ENCODE measurements around the gene RHBDD1.

RHBDD1 gene

DNA sequence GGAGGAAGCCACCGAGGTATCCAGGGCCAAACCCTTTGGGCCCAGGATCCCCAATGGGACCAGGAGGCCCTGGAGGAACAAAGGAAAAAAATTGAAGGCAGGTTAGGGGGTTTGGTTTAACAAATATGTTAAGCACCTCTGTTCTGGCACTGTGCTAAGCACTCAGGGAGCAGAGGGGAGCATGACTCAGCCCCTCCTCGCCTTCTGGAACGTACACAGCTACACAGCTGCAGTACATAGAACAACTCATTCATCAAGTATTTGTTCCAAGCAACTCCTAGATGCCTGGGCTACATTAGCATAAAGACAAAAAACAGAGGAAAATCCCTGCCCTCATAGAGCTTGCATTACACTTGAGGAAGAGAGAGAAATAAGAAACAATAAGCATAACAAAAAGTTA lies 174.6 kb downstream of the RHBDD1 start:
- Histone ChIP-seq H3K4me1 (ENCODE audit: control insufficient read depth in 2 of 2, insufficient read depth in 1 of 2, low read depth in 1 of 2, low read length in 2 of 2) (no peaks in the 10 kb centered on the region), H2BK5ac (ENCODE audit: low read length) (no peak overlapping the region), H2AK5ac (ENCODE audit: low read depth, low read length) (no peak overlapping the region), H4K8ac (ENCODE audit: low read depth, low read length) (no peak overlapping the region), H3K27ac (replicated peaks; ENCODE audit: low read length) (no peak overlapping the region), H3K79me1 (ENCODE audit: low read depth, low read length) (no peaks in the 10 kb centered on the region), H2BK12ac (ENCODE audit: low read length) (no peak overlapping the region), H3K4me2 (ENCODE audit: insufficient read depth, low read length, poor library complexity, severe bottlenecking) (no peak overlapping the region), H3K27me3 (ENCODE audit: control insufficient read depth in 3 of 3, insufficient read depth in 3 of 3, low read depth in 1 of 3, low read length in 3 of 3) (no peaks in the 10 kb centered on the region), H2AFZ (ENCODE audit: low read length) (no peak overlapping the region), H3K14ac (ENCODE audit: low read length) (no peak overlapping the region), H3K9me3 (replicated peaks in 1 of 2; ENCODE audit: control insufficient read depth in 2 of 2, insufficient read depth in 1 of 2, low read depth in 1 of 2, low read length in 2 of 2) (peaks cover 0 to 2% of the 10 kb centered on the region in 2 donors), H2BK15ac (ENCODE audit: low read length) (no peak overlapping the region), H3K4ac (ENCODE audit: low read length) (no peak overlapping the region), H3K36me3 (replicated peaks in 1 of 2; ENCODE audit: control insufficient read depth in 2 of 2, insufficient read depth in 2 of 2, low read length in 2 of 2) (no peaks in the 10 kb centered on the region), H4K91ac (ENCODE audit: low read depth, low read length, poor library complexity) (no peak overlapping the region), H2BK120ac (ENCODE audit: low read depth, low read length) (no peak overlapping the region), H3K23ac (ENCODE audit: low read depth, low read length, poor library complexity) (no peak overlapping the region), H3K18ac (ENCODE audit: low read length) (no peak overlapping the region), H3K4me3 (ENCODE audit: low read length in 2 of 2) (no peak overlapping the region), H3K9ac (ENCODE audit: low read depth, low read length, poor library complexity) (no peak overlapping the region)
- no peak for DNase-seq (ENCODE audit: low spot score)
- WGBS, 2 donors (ENCODE audit: extremely low coverage in 2 of 2, insufficient read length in 2 of 2, insufficient replicate concordance in 1 of 2) = no CpG with 5 or more reads among the region's 3 CpGs

DNA sequence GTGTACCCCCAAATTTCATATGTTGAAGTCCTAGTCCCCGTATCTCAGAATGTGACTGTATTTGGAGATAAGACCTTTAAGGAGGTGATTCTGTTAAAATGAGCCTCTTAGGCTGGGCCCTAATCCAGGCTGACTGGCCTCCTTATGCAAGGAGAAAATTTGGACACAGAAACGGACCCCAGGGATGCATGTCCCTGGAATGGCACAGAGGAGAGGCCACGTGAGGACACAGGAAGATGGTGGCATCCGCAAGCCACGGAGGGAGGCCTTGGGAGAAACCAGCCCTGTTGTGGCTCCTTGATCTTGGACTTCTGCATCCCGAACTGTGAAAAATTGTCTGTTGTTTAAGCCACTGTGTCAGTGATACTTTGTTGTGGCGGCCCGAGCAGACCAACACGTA lies 177.5 kb downstream of the RHBDD1 start:
- Histone ChIP-seq H3K36me3 (replicated peaks in 1 of 2; ENCODE audit: control insufficient read depth in 2 of 2, insufficient read depth in 2 of 2, low read length in 2 of 2) (no peaks in the 10 kb centered on the region), H3K4me1 (ENCODE audit: control insufficient read depth in 2 of 2, insufficient read depth in 1 of 2, low read depth in 1 of 2, low read length in 2 of 2) (no peaks in the 10 kb centered on the region), H3K23ac (ENCODE audit: low read depth, low read length, poor library complexity) (no peak overlapping the region), H2BK12ac (ENCODE audit: low read length) (no peak overlapping the region), H3K4me3 (ENCODE audit: low read length in 2 of 2) (no peak overlapping the region), H3K9ac (ENCODE audit: low read depth, low read length, poor library complexity) (no peak overlapping the region), H2BK15ac (ENCODE audit: low read length) (no peak overlapping the region), H3K4ac (ENCODE audit: low read length) (no peak overlapping the region), H4K8ac (ENCODE audit: low read depth, low read length) (no peak overlapping the region), H3K9me3 (replicated peaks in 1 of 2; ENCODE audit: control insufficient read depth in 2 of 2, insufficient read depth in 1 of 2, low read depth in 1 of 2, low read length in 2 of 2) (no peaks in the 10 kb centered on the region), H3K27me3 (ENCODE audit: control insufficient read depth in 3 of 3, insufficient read depth in 3 of 3, low read depth in 1 of 3, low read length in 3 of 3) (no peaks in the 10 kb centered on the region), H3K79me1 (ENCODE audit: low read depth, low read length) (no peaks in the 10 kb centered on the region), H2AFZ (ENCODE audit: low read length) (no peak overlapping the region), H2BK5ac (ENCODE audit: low read length) (no peak overlapping the region), H3K18ac (ENCODE audit: low read length) (no peak overlapping the region), H2BK120ac (ENCODE audit: low read depth, low read length) (no peak overlapping the region), H3K27ac (replicated peaks; ENCODE audit: low read length) (no peak overlapping the region), H2AK5ac (ENCODE audit: low read depth, low read length) (no peak overlapping the region), H4K91ac (ENCODE audit: low read depth, low read length, poor library complexity) (no peak overlapping the region), H3K4me2 (ENCODE audit: insufficient read depth, low read length, poor library complexity, severe bottlenecking) (no peak overlapping the region), H3K14ac (ENCODE audit: low read length) (no peak overlapping the region)
- DNase-seq (ENCODE audit: low spot score) = no peak
- no CpG with 5 or more reads among the region's 9 CpGs for WGBS, 2 donors (ENCODE audit: extremely low coverage in 2 of 2, insufficient read length in 2 of 2, insufficient replicate concordance in 1 of 2)

- H2BK5ac ChIP-seq (ENCODE audit: low read length) = no peak overlapping the region
- no peak overlapping the region for H3K27ac ChIP-seq (replicated peaks; ENCODE audit: low read length)
- H3K4me2 ChIP-seq (ENCODE audit: insufficient read depth, low read length, poor library complexity, severe bottlenecking) = no peak overlapping the region
- no peak overlapping the region for H3K23ac ChIP-seq (ENCODE audit: low read depth, low read length, poor library complexity)
- H4K8ac ChIP-seq (ENCODE audit: low read depth, low read length) = no peak overlapping the region
- no peak overlapping the region for H3K14ac ChIP-seq (ENCODE audit: low read length)
- H2BK120ac ChIP-seq (ENCODE audit: low read depth, low read length) = no peak overlapping the region
- no peaks in the 10 kb centered on the region for H3K4me1 ChIP-seq (ENCODE audit: control insufficient read depth in 2 of 2, insufficient read depth in 1 of 2, low read depth in 1 of 2, low read length in 2 of 2)
- H2AK5ac ChIP-seq (ENCODE audit: low read depth, low read length) = no peak overlapping the region
- H4K91ac ChIP-seq (ENCODE audit: low read depth, low read length, poor library complexity) = no peak overlapping the region
- H2BK15ac ChIP-seq (ENCODE audit: low read length) = no peak overlapping the region
- no peaks in the 10 kb centered on the region for H3K36me3 ChIP-seq (replicated peaks in 1 of 2; ENCODE audit: control insufficient read depth in 2 of 2, insufficient read depth in 2 of 2, low read length in 2 of 2)
- H3K4me3 ChIP-seq (ENCODE audit: low read length in 2 of 2) = no peak overlapping the region
- no peak for DNase-seq (ENCODE audit: low spot score)
- no peaks in the 10 kb centered on the region for H3K79me1 ChIP-seq (ENCODE audit: low read depth, low read length)
- H3K27me3 ChIP-seq (ENCODE audit: control insufficient read depth in 3 of 3, insufficient read depth in 3 of 3, low read depth in 1 of 3, low read length in 3 of 3) = no peaks in the 10 kb centered on the region
- H3K18ac ChIP-seq (ENCODE audit: low read length) = no peak overlapping the region
- no peaks in the 10 kb centered on the region for H3K9me3 ChIP-seq (replicated peaks in 1 of 2; ENCODE audit: control insufficient read depth in 2 of 2, insufficient read depth in 1 of 2, low read depth in 1 of 2, low read length in 2 of 2)
- WGBS, 2 donors (ENCODE audit: extremely low coverage in 2 of 2, insufficient read length in 2 of 2, insufficient replicate concordance in 1 of 2) = no CpG with 5 or more reads among the region's 8 CpGs
- no peak overlapping the region for H2AFZ ChIP-seq (ENCODE audit: low read length)
- no peak overlapping the region for H3K4ac ChIP-seq (ENCODE audit: low read length)
- H3K9ac ChIP-seq (ENCODE audit: low read depth, low read length, poor library complexity) = no peak overlapping the region
- H2BK12ac ChIP-seq (ENCODE audit: low read length) = no peak overlapping the region
Observed at GRCh38 chr2:227013881-227014280, 178.0 kb downstream of the RHBDD1 start.

DNA sequence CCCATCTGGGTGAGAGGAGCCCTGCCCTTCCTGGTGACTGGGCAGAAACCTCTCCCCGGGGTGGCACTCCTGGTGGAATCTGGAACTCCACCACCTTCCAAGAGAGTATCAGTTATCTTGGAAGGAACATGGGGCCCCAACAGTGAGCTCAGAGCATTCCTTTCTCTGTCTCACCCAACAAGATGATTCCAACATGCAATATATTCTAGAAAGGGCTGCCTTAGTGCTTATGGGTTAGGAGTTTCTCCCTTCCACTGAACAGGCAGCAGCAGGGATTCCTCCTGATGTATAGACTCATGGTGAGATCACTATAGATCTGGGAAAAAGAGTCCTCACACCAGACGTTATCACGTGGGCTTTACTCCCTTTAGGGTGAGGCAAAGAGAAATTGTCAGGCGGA lies 181.0 kb downstream of the RHBDD1 start:
- Histone ChIP-seq H4K91ac (ENCODE audit: low read depth, low read length, poor library complexity) (no peak overlapping the region), H2BK120ac (ENCODE audit: low read depth, low read length) (no peak overlapping the region), H3K36me3 (replicated peaks in 1 of 2; ENCODE audit: control insufficient read depth in 2 of 2, insufficient read depth in 2 of 2, low read length in 2 of 2) (no peaks in the 10 kb centered on the region), H2BK12ac (ENCODE audit: low read length) (no peak overlapping the region), H3K23ac (ENCODE audit: low read depth, low read length, poor library complexity) (no peak overlapping the region), H3K18ac (ENCODE audit: low read length) (no peak overlapping the region), H2BK5ac (ENCODE audit: low read length) (no peak overlapping the region), H2AK5ac (ENCODE audit: low read depth, low read length) (no peak overlapping the region), H3K4me2 (ENCODE audit: insufficient read depth, low read length, poor library complexity, severe bottlenecking) (no peak overlapping the region), H3K4ac (ENCODE audit: low read length) (no peak overlapping the region), H3K9me3 (replicated peaks in 1 of 2; ENCODE audit: control insufficient read depth in 2 of 2, insufficient read depth in 1 of 2, low read depth in 1 of 2, low read length in 2 of 2) (no peaks in the 10 kb centered on the region), H3K9ac (ENCODE audit: low read depth, low read length, poor library complexity) (no peak overlapping the region), H3K4me1 (ENCODE audit: control insufficient read depth in 2 of 2, insufficient read depth in 1 of 2, low read depth in 1 of 2, low read length in 2 of 2) (no peaks in the 10 kb centered on the region), H3K79me1 (ENCODE audit: low read depth, low read length) (no peaks in the 10 kb centered on the region), H3K14ac (ENCODE audit: low read length) (no peak overlapping the region), H3K27me3 (ENCODE audit: control insufficient read depth in 3 of 3, insufficient read depth in 3 of 3, low read depth in 1 of 3, low read length in 3 of 3) (no peaks in the 10 kb centered on the region), H4K8ac (ENCODE audit: low read depth, low read length) (no peak overlapping the region), H2AFZ (ENCODE audit: low read length) (no peak overlapping the region), H3K27ac (replicated peaks; ENCODE audit: low read length) (no peak overlapping the region), H3K4me3 (ENCODE audit: low read length in 2 of 2) (no peak overlapping the region), H2BK15ac (ENCODE audit: low read length) (no peak overlapping the region)
- no CpG with 5 or more reads among the region's 4 CpGs for WGBS, 2 donors (ENCODE audit: extremely low coverage in 2 of 2, insufficient read length in 2 of 2, insufficient replicate concordance in 1 of 2)
- DNase-seq (ENCODE audit: low spot score) = no peak
